ENCODE data around the gene PTPRK. TPM values are rescaled to one million over a fixed set of nuclear protein-coding genes. Genes with fewer than 3 reads are reported as not detected.

PTPRK gene
- polyA plus RNA-seq, 3 donors = 0.01 TPM; not detected in 2

GRCh38 chr6:128492386-128492785 lies 28.0 kb downstream of the PTPRK start:
- Mint-ChIP-seq H3K27me3 (ENCODE audit: low read depth in 3 of 3) (peaks cover 0 to 2% (median 0%) of the 10 kb centered on the region in 3 donors), H3K9me3 (peaks cover 0 to 3% (median 0%) of the 10 kb centered on the region in 7 donors), H3K4me1 (no peaks in the 10 kb centered on the region), H3K36me3 (no peaks in the 10 kb centered on the region), H3K27ac (no peak overlapping the region), H3K4me3 (no peak overlapping the region)
- no CpG with 5 or more reads among the region's 2 CpGs for WGBS (ENCODE audit: insufficient coverage)
- H3K36me3 ChIP-seq (replicated peaks in 1 of 2; ENCODE audit: control insufficient read depth in 1 of 2, insufficient read depth in 2 of 2, low read length in 2 of 2) = no peaks in the 10 kb centered on the region
- H3K79me2 ChIP-seq (ENCODE audit: insufficient read depth, low read length) = no peaks in the 10 kb centered on the region
- H2AFZ ChIP-seq (ENCODE audit: insufficient read depth, low read depth, low read length, poor library complexity, severe bottlenecking) = no peak overlapping the region
- no peaks in the 10 kb centered on the region for H3K27me3 ChIP-seq (ENCODE audit: control insufficient read depth in 2 of 2, insufficient read depth in 2 of 2, low read length in 2 of 2)
- no peak for DNase-seq
- no peaks in the 10 kb centered on the region for H4K20me1 ChIP-seq (ENCODE audit: insufficient read depth, low read length)
- no peak overlapping the region for H3K4me3 ChIP-seq (replicated peaks in 1 of 3; ENCODE audit: low read depth in 2 of 3, low read length in 3 of 3)
- no peak overlapping the region for H3K27ac ChIP-seq (ENCODE audit: low read depth in 1 of 2, low read length in 2 of 2)
- H3K4me1 ChIP-seq (ENCODE audit: control insufficient read depth in 1 of 2, insufficient read depth in 2 of 2, low read length in 2 of 2) = no peaks in the 10 kb centered on the region
- intact Hi-C loops (cut with micrococcal nuclease) = no loop called here
- H3K9ac ChIP-seq (ENCODE audit: insufficient read depth, low read length, poor library complexity, severe bottlenecking) = no peak overlapping the region
- H3K4me2 ChIP-seq (replicated peaks; ENCODE audit: extremely low read depth, low read length, poor library complexity, severe bottlenecking) = no peak overlapping the region
- no peak for TF ChIP-seq CTCF (IDR thresholded peaks at IDR 0.05)
- H3K9me3 ChIP-seq (replicated peaks in 1 of 2; ENCODE audit: control insufficient read depth in 1 of 2, insufficient read depth in 1 of 2, low read length in 2 of 2) = no peaks in the 10 kb centered on the region

- H3K79me2 ChIP-seq (ENCODE audit: insufficient read depth, low read length) = no peaks in the 10 kb centered on the region
- Mint-ChIP-seq H3K36me3 (no peaks in the 10 kb centered on the region), H3K4me3 (no peak overlapping the region), H3K27ac (no peak overlapping the region), H3K4me1 (no peaks in the 10 kb centered on the region), H3K27me3 (ENCODE audit: low read depth in 3 of 3) (peaks cover 0 to 2% (median 0%) of the 10 kb centered on the region in 3 donors), H3K9me3 (peaks cover 0 to 3% (median 0%) of the 10 kb centered on the region in 7 donors)
- WGBS (ENCODE audit: insufficient coverage) = 55% methylated on average over 4 of the region's 8 CpGs
- intact Hi-C loops (cut with micrococcal nuclease) = no loop called here
- DNase-seq = no peak
- H3K9me3 ChIP-seq (replicated peaks in 1 of 2; ENCODE audit: control insufficient read depth in 1 of 2, insufficient read depth in 1 of 2, low read length in 2 of 2) = no peaks in the 10 kb centered on the region
- H3K27me3 ChIP-seq (ENCODE audit: control insufficient read depth in 2 of 2, insufficient read depth in 2 of 2, low read length in 2 of 2) = no peaks in the 10 kb centered on the region
- H2AFZ ChIP-seq (ENCODE audit: insufficient read depth, low read depth, low read length, poor library complexity, severe bottlenecking) = no peak overlapping the region
- no peak for TF ChIP-seq CTCF (IDR thresholded peaks at IDR 0.05)
- no peak overlapping the region for H3K4me2 ChIP-seq (replicated peaks; ENCODE audit: extremely low read depth, low read length, poor library complexity, severe bottlenecking)
- H3K27ac ChIP-seq (ENCODE audit: low read depth in 1 of 2, low read length in 2 of 2) = no peak overlapping the region
- H4K20me1 ChIP-seq (ENCODE audit: insufficient read depth, low read length) = no peaks in the 10 kb centered on the region
- H3K9ac ChIP-seq (ENCODE audit: insufficient read depth, low read length, poor library complexity, severe bottlenecking) = no peak overlapping the region
- no peak overlapping the region for H3K4me3 ChIP-seq (replicated peaks in 1 of 3; ENCODE audit: low read depth in 2 of 3, low read length in 3 of 3)
- H3K4me1 ChIP-seq (ENCODE audit: control insufficient read depth in 1 of 2, insufficient read depth in 2 of 2, low read length in 2 of 2) = no peaks in the 10 kb centered on the region
- no peaks in the 10 kb centered on the region for H3K36me3 ChIP-seq (replicated peaks in 1 of 2; ENCODE audit: control insufficient read depth in 1 of 2, insufficient read depth in 2 of 2, low read length in 2 of 2)
Observed at GRCh38 chr6:128491610-128492206, 28.7 kb downstream of the PTPRK start.

Measured in CD14-positive monocyte (primary cell).